ENCODE results near the gene LEMD2. TPM values are rescaled to one million over a fixed set of nuclear protein-coding genes. Genes with fewer than 3 reads are reported as not detected.

LEMD2 gene
- total and polyA plus RNA-seq, 2 donors (not counting 1 experiment from before 2014, with no cell fraction given), result 25.7 to 61.9 TPM

GRCh38 chr6:33797626-33798342, 8.9 kb upstream of the LEMD2 start:
- Histone ChIP-seq H2AFZ (ENCODE audit: low read length) (no peak overlapping the region), H4K20me1 (ENCODE audit: control insufficient read depth, extremely low read depth, insufficient read depth, low read length) (no peaks in the 10 kb centered on the region), H3K4me1 (ENCODE audit: control insufficient read depth, extremely low read depth, insufficient read depth, low read length) (no peaks in the 10 kb centered on the region), H3K9ac (ENCODE audit: insufficient read depth, low read length) (no peak overlapping the region), H3K79me2 (ENCODE audit: control insufficient read depth, insufficient read depth, low read length) (no peaks in the 10 kb centered on the region), H3K4me2 (ENCODE audit: extremely low read depth, insufficient read depth, low read length) (no peak overlapping the region), H3K9me3 (ENCODE audit: control insufficient read depth, insufficient read depth, low read depth, low read length) (no peaks in the 10 kb centered on the region), H3K4me3 (replicated peaks in 1 of 4; ENCODE audit: control extremely low read depth in 1 of 4, insufficient read depth in 1 of 4, low read depth in 3 of 4, low read length in 4 of 4) (no peak overlapping the region), H3K27me3 (ENCODE audit: control insufficient read depth, insufficient read depth, low read length) (peaks cover 12% of the 10 kb centered on the region), H3K27ac (ENCODE audit: insufficient read depth, low read length) (no peak overlapping the region), H3K36me3 (ENCODE audit: control insufficient read depth, insufficient read depth, low read length) (no peaks in the 10 kb centered on the region)
- DNase-seq (ENCODE audit: low read depth in 2 of 2), result no peak
- TF ChIP-seq CTCF (conservative IDR thresholded peaks at IDR 0.05 in 1 of 2, IDR thresholded peaks at IDR 0.05 in 1 of 2; ENCODE audit: low read depth in 1 of 2, low read length in 2 of 2) (no peak), EZH2 (IDR thresholded peaks at IDR 0.05; ENCODE audit: low read length, missing control alignments) (no peak)

GRCh38 chr6:33794910-33795623, 6.1 kb upstream of the LEMD2 start:
- TF ChIP-seq EZH2 (IDR thresholded peaks at IDR 0.05; ENCODE audit: low read length, missing control alignments) (no peak), CTCF (conservative IDR thresholded peaks at IDR 0.05 in 1 of 2, IDR thresholded peaks at IDR 0.05 in 1 of 2; ENCODE audit: low read depth in 1 of 2, low read length in 2 of 2) (no peak)
- Histone ChIP-seq H3K79me2 (ENCODE audit: control insufficient read depth, insufficient read depth, low read length) (no peaks in the 10 kb centered on the region), H3K36me3 (ENCODE audit: control insufficient read depth, insufficient read depth, low read length) (no peaks in the 10 kb centered on the region), H3K9ac (ENCODE audit: insufficient read depth, low read length) (no peak overlapping the region), H3K27me3 (ENCODE audit: control insufficient read depth, insufficient read depth, low read length) (peaks cover 14% of the 10 kb centered on the region), H3K4me2 (ENCODE audit: extremely low read depth, insufficient read depth, low read length) (no peak overlapping the region), H4K20me1 (ENCODE audit: control insufficient read depth, extremely low read depth, insufficient read depth, low read length) (no peaks in the 10 kb centered on the region), H3K27ac (ENCODE audit: insufficient read depth, low read length) (no peak overlapping the region), H3K9me3 (ENCODE audit: control insufficient read depth, insufficient read depth, low read depth, low read length) (no peaks in the 10 kb centered on the region), H2AFZ (ENCODE audit: low read length) (no peak overlapping the region), H3K4me3 (replicated peaks in 1 of 4; ENCODE audit: control extremely low read depth in 1 of 4, insufficient read depth in 1 of 4, low read depth in 3 of 4, low read length in 4 of 4) (no peak overlapping the region), H3K4me1 (ENCODE audit: control insufficient read depth, extremely low read depth, insufficient read depth, low read length) (no peaks in the 10 kb centered on the region)
- DNase-seq (ENCODE audit: low read depth in 2 of 2), result no peak

GRCh38 chr6:33792981-33793380, 4.1 kb upstream of the LEMD2 start:
- Histone ChIP-seq H4K20me1 (ENCODE audit: control insufficient read depth, extremely low read depth, insufficient read depth, low read length) (no peaks in the 10 kb centered on the region), H3K27me3 (ENCODE audit: control insufficient read depth, insufficient read depth, low read length) (peaks cover 14% of the 10 kb centered on the region), H2AFZ (ENCODE audit: low read length) (no peak overlapping the region), H3K79me2 (ENCODE audit: control insufficient read depth, insufficient read depth, low read length) (peaks cover 1% of the 10 kb centered on the region), H3K9me3 (ENCODE audit: control insufficient read depth, insufficient read depth, low read depth, low read length) (no peaks in the 10 kb centered on the region), H3K4me2 (ENCODE audit: extremely low read depth, insufficient read depth, low read length) (no peak overlapping the region), H3K4me1 (ENCODE audit: control insufficient read depth, extremely low read depth, insufficient read depth, low read length) (no peaks in the 10 kb centered on the region), H3K9ac (ENCODE audit: insufficient read depth, low read length) (no peak overlapping the region), H3K27ac (ENCODE audit: insufficient read depth, low read length) (no peak overlapping the region), H3K4me3 (replicated peaks in 1 of 4; ENCODE audit: control extremely low read depth in 1 of 4, insufficient read depth in 1 of 4, low read depth in 3 of 4, low read length in 4 of 4) (no peak overlapping the region), H3K36me3 (ENCODE audit: control insufficient read depth, insufficient read depth, low read length) (no peaks in the 10 kb centered on the region)
- TF ChIP-seq EZH2 (IDR thresholded peaks at IDR 0.05; ENCODE audit: low read length, missing control alignments), result no peak
- DNase-seq (ENCODE audit: low read depth in 2 of 2), result no peak
